ENCODE data around the gene VWA3B.

GRCh38 chr2:98293931-98294687 is 207.1 kb downstream of the VWA3B start:
- TF ChIP-seq, protein P1, sequence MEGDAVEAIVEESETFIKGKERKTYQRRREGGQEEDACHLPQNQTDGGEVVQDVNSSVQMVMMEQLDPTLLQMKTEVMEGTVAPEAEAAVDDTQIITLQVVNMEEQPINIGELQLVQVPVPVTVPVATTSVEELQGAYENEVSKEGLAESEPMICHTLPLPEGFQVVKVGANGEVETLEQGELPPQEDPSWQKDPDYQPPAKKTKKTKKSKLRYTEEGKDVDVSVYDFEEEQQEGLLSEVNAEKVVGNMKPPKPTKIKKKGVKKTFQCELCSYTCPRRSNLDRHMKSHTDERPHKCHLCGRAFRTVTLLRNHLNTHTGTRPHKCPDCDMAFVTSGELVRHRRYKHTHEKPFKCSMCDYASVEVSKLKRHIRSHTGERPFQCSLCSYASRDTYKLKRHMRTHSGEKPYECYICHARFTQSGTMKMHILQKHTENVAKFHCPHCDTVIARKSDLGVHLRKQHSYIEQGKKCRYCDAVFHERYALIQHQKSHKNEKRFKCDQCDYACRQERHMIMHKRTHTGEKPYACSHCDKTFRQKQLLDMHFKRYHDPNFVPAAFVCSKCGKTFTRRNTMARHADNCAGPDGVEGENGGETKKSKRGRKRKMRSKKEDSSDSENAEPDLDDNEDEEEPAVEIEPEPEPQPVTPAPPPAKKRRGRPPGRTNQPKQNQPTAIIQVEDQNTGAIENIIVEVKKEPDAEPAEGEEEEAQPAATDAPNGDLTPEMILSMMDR (IDR thresholded peaks at IDR 0.05) = no peak
- TF ChIP-seq POLR2A (IDR thresholded peaks at IDR 0.05) (no peak), POLR2AphosphoS5 (IDR thresholded peaks at IDR 0.05) (no peak)

Data from prostate gland (tissue), 2 donors.